B cell (primary cell): ENCODE data around the gene RBM28. TPM values are rescaled to one million over a fixed set of nuclear protein-coding genes. Genes with fewer than 3 reads are reported as not detected.

Experiments
- ATAC-seq: fragments of 200-7000 bp; cut with Tn5 transposase; one replicate; pipeline ENCODE4 v1.10.0; 2021; ENCODE audit warnings: low read depth, mild to moderate bottlenecking, moderate number of reproducible peaks, moderate library complexity
- CTCF ChIA-PET: fragments of 350-600 bp; sonication (Branson Sonifier 250); formaldehyde crosslinking; loops from one replicate; lab custom pipeline; 2021; ENCODE audit warnings: antibody characterized with exemption, inconsistent platforms; lab: Charles Lee
- POLR2A ChIA-PET: fragments of 350-600 bp; sonication (Branson Sonifier 250); formaldehyde crosslinking; loops from one replicate; lab custom pipeline; 2021; ENCODE audit warnings: antibody characterized with exemption; lab: Charles Lee
- DNase-seq: peaks from one replicate; pipeline ENCODE4 v3.0.0; 2013
- H2AFZ ChIP-seq: 2 replicates; pipeline ENCODE4 v1.6.1; 2012; ENCODE audit warnings: mild to moderate bottlenecking, low read depth, low read length; ENCODE audit not compliant: insufficient read depth, poor library complexity, severe bottlenecking
- H3K27ac ChIP-seq, 2 donors: 1 replicate in 1 of 2; 2 replicates in 1 of 2; pipeline ENCODE4 v1.5.1; 2012 to 2013; ENCODE audit warnings: low read length in 2 of 2, mild to moderate bottlenecking in 2 of 2, moderate library complexity in 1 of 2
- H3K27me3 ChIP-seq, 4 experiments: fragments of 200-600 bp in 1 of 4; sonication (generic) in 1 of 4; replicated peaks in 1 of 4; 1 replicate in 2 of 4; 2 replicates in 2 of 4; pipeline versions ENCODE4 v1.6.1 to v1.7.0; 2013 to 2016; ENCODE audit warnings: low read length in 3 of 4, mild to moderate bottlenecking in 2 of 4, mixed read lengths in 1 of 4, moderate library complexity in 1 of 4; ENCODE audit not compliant: insufficient read depth in 4 of 4, control insufficient read depth in 3 of 4; ENCODE audit errors: control extremely low read depth in 1 of 4
- H3K36me3 ChIP-seq, 2 experiments: replicated peaks in 1 of 2; 1 replicate in 1 of 2; 2 replicates in 1 of 2; pipeline versions ENCODE4 v1.6.1 to v1.7.1; 2013; ENCODE audit warnings: low read length in 1 of 2; ENCODE audit not compliant: insufficient read depth in 2 of 2, control insufficient read depth in 1 of 2; ENCODE audit errors: control extremely low read depth in 1 of 2, extremely low read depth in 1 of 2
- H3K4me1 ChIP-seq, 2 donors: fragments of 200-600 bp in 1 of 2; sonication (generic) in 1 of 2; 1 replicate in 1 of 2; 2 replicates in 1 of 2; pipeline versions ENCODE4 v1.5.1 to v1.6.1; 2013 to 2017; ENCODE audit warnings: low read length in 2 of 2; ENCODE audit not compliant: control insufficient read depth in 2 of 2, insufficient read depth in 2 of 2
- H3K4me2 ChIP-seq: replicated peaks from 2 replicates; pipeline ENCODE3; 2012; ENCODE audit warnings: mild to moderate bottlenecking, low read depth, low read length; ENCODE audit not compliant: poor library complexity, severe bottlenecking
- H3K4me3 ChIP-seq, 5 experiments: fragments of 200-600 bp in 1 of 5; sonication (generic) in 1 of 5; 1 replicate in 3 of 5; 2 replicates in 2 of 5; pipeline versions ENCODE4 v1.5.1 to v1.7.0; 2011 to 2016; ENCODE audit warnings: low read length in 4 of 5, mild to moderate bottlenecking in 4 of 5, low read depth in 2 of 5, control low read depth in 1 of 5, moderate library complexity in 1 of 5; ENCODE audit not compliant: insufficient read depth in 1 of 5; ENCODE audit errors: control extremely low read depth in 1 of 5, extremely low read depth in 1 of 5
- H3K79me2 ChIP-seq: fragments of 200-600 bp; sonication (generic); one replicate; pipeline ENCODE4 v1.6.0; 2016; ENCODE audit warnings: low read length; ENCODE audit not compliant: control insufficient read depth, insufficient read depth
- H3K9ac ChIP-seq: fragments of 200-600 bp; sonication (generic); 2 replicates; pipeline ENCODE4 v1.6.1; 2017; ENCODE audit warnings: mild to moderate bottlenecking, low read length, moderate library complexity
- H3K9me3 ChIP-seq, 3 donors: one replicate each; pipeline versions ENCODE4 v1.6.1 to v1.7.1; 2013; ENCODE audit warnings: low read length in 2 of 3; ENCODE audit not compliant: control insufficient read depth in 2 of 3, insufficient read depth in 1 of 3; ENCODE audit errors: control extremely low read depth in 1 of 3
- H4K20me1 ChIP-seq: 2 replicates; pipeline ENCODE4 v1.6.0; 2012; ENCODE audit warnings: mild to moderate bottlenecking, low read length; ENCODE audit not compliant: insufficient read depth, control insufficient read depth, poor library complexity, severe bottlenecking
- H3K27ac Mint-ChIP-seq: one replicate; pipeline ENCODE4 v1.8.0; 2021; ENCODE audit warnings: mixed read lengths
- H3K27me3 Mint-ChIP-seq: one replicate; pipeline ENCODE4 v1.8.0; 2021; ENCODE audit warnings: mixed read lengths
- H3K4me1 Mint-ChIP-seq: one replicate; pipeline ENCODE4 v1.8.0; 2021; ENCODE audit warnings: mixed read lengths
- H3K4me3 Mint-ChIP-seq: one replicate; pipeline ENCODE4 v1.8.0; 2021; ENCODE audit warnings: mixed read lengths
- H3K9me3 Mint-ChIP-seq: one replicate; pipeline ENCODE4 v1.8.0; 2022; ENCODE audit warnings: mixed read lengths; ENCODE audit not compliant: insufficient read depth
- EZH2 ChIP-seq: IDR thresholded peaks from 2 replicates; pipeline ENCODE4 v1.6.1; 2012; ENCODE audit warnings: borderline replicate concordance, low read depth, mild to moderate bottlenecking, moderate library complexity, low read length; ENCODE audit not compliant: insufficient read depth, poor library complexity, severe bottlenecking
- WGBS: methylation state at CpG from one replicate; pipeline ENCODE4 v1.1.5; 2013; ENCODE audit warnings: missing lambda C conversion rate; ENCODE audit not compliant: insufficient coverage; 5-methylcytosine and 5-hydroxymethylcytosine counted together
- intact Hi-C: fragments of 100-400 bp; cut with micrococcal nuclease; formaldehyde crosslinking; loops from one replicate; pipeline ENCODE4 v1.10.0; 2022
- polyA plus RNA-seq: library from polyadenylated mRNA; depleted of rRNA; stranded (reverse); fragments of >200 nt; gene quantifications from 2 replicates; pipeline ENCODE4 v1.2.3, GENCODE V29; 2012
- total RNA-seq, 2 donors: library from RNA; stranded (reverse); fragments of 120-200 nt in 1 of 2; gene quantifications; 1 replicate in 1 of 2; 2 replicates in 1 of 2; pipeline versions ENCODE4 v1.2.3 to v1.2.4, GENCODE V29; 2013 to 2022
- TF ChIP-seq, protein P1 (sequence below): fragments of 200-600 bp; IDR thresholded peaks from one replicate; pipeline ENCODE4 v1.8.0; 2022; ENCODE audit warnings: antibody characterized with exemption, mild to moderate bottlenecking

The RBM28 gene
- total and polyA plus RNA-seq, 2 donors (not counting 1 experiment from before 2014, with no cell fraction given), result 10.7 to 46.2 TPM

DNA sequence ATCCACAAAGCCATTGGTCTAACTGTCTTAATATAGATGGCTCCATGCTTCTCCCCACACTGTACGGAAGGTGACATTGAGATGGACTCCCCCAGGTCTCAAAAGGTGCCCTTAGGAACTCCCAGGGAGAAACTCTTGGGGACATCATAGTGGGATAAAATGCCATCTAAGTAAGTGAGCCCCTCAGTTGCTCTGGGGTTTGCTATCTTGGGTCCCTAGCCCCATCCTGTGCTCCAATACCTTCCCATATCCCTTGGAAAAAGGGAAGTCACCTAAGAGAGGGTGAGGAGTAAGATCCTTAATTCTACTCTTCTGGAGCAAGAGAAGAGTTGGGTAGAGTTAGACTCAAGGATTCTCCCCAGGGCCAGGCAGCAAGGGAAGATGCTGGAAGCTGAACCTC is 9.9 kb upstream of the RBM28 start:
- DNase-seq (no peak), ATAC-seq (no peak)
- H2AFZ ChIP-seq, result no peak overlapping the region
- no CpG with 5 or more reads among the region's 1 CpG for WGBS
- peaks cover 0 to 39% (median 15%) of the 10 kb centered on the region in 4 experiments for H3K27me3 ChIP-seq
- peaks cover 0 to 2% of the 10 kb centered on the region in 2 donors for H3K4me1 ChIP-seq
- H3K4me3 ChIP-seq, result no peak overlapping the region
- H3K9me3 ChIP-seq, result peaks cover 0 to 5% (median 0%) of the 10 kb centered on the region in 3 donors
- no peak overlapping the region for H3K27ac ChIP-seq
- POLR2A ChIA-PET, result no interaction called here
- TF ChIP-seq EZH2, result no peak
- TF ChIP-seq, protein P1, sequence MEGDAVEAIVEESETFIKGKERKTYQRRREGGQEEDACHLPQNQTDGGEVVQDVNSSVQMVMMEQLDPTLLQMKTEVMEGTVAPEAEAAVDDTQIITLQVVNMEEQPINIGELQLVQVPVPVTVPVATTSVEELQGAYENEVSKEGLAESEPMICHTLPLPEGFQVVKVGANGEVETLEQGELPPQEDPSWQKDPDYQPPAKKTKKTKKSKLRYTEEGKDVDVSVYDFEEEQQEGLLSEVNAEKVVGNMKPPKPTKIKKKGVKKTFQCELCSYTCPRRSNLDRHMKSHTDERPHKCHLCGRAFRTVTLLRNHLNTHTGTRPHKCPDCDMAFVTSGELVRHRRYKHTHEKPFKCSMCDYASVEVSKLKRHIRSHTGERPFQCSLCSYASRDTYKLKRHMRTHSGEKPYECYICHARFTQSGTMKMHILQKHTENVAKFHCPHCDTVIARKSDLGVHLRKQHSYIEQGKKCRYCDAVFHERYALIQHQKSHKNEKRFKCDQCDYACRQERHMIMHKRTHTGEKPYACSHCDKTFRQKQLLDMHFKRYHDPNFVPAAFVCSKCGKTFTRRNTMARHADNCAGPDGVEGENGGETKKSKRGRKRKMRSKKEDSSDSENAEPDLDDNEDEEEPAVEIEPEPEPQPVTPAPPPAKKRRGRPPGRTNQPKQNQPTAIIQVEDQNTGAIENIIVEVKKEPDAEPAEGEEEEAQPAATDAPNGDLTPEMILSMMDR, result no peak
- Mint-ChIP-seq H3K27me3 (peaks cover 48% of the 10 kb centered on the region), H3K27ac (no peak overlapping the region), H3K4me1 (peaks cover 5% of the 10 kb centered on the region), H3K9me3 (no peaks in the 10 kb centered on the region), H3K4me3 (peak overlapping the region; percentile 20)
- H4K20me1 ChIP-seq, result no peaks in the 10 kb centered on the region
- no peak overlapping the region for H3K4me2 ChIP-seq
- no peaks in the 10 kb centered on the region for H3K36me3 ChIP-seq
- no peaks in the 10 kb centered on the region for H3K79me2 ChIP-seq
- no peak overlapping the region for H3K9ac ChIP-seq
- intact Hi-C loops, result no loop called here
- CTCF ChIA-PET, result interaction anchor here (1.0 to 1.4 kb wide), 3 partner anchors 9 to 35 kb away, joined by 3 to 4 read pairs (median 4); partner anchors contain the start of gene RBM28

DNA sequence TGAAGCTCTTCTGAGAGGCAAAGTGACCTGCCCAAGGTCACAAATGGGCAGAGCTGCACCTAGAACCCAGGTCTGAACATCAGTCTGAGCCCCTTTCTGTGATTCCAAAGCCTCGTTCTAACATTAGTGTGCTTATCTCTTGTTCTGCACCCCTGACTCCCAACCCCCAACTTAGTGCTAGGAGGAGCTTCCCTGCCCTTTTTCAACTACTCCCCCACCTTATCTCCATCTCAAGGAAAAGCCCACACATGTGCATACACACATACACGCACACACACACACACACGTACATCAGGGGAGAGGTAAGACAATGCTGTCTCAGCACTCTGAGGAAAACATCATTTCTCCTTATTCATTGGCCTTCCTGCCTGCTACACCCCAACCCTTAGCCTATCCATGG is 9.5 kb upstream of the RBM28 start:
- no peaks in the 10 kb centered on the region for H3K9me3 Mint-ChIP-seq
- Histone ChIP-seq H3K4me1 (peaks cover 0 to 2% of the 10 kb centered on the region in 2 donors), H3K9ac (no peak overlapping the region), H3K9me3 (peaks cover 0 to 5% (median 0%) of the 10 kb centered on the region in 3 donors), H3K36me3 (no peaks in the 10 kb centered on the region), H4K20me1 (no peaks in the 10 kb centered on the region), H2AFZ (no peak overlapping the region), H3K27ac (no peak overlapping the region), H3K27me3 (peaks cover 0 to 42% (median 15%) of the 10 kb centered on the region in 4 experiments), H3K79me2 (no peaks in the 10 kb centered on the region), H3K4me3 (no peak overlapping the region), H3K4me2 (no peak overlapping the region)
- H3K27me3 Mint-ChIP-seq, result peaks cover 46% of the 10 kb centered on the region
- WGBS, result 97% methylated on average over 3 of the region's 3 CpGs
- TF ChIP-seq, protein P1, result no peak
- no peak for TF ChIP-seq EZH2
- H3K4me1 Mint-ChIP-seq, result peaks cover 5% of the 10 kb centered on the region
- CTCF ChIA-PET, result interaction anchor here (1.0 to 1.4 kb wide), 2 partner anchors 8 to 9 kb away, joined by 3 to 4 read pairs; partner anchors contain the start of gene RBM28
- peak overlapping the region; percentile 67 for H3K4me3 Mint-ChIP-seq
- POLR2A ChIA-PET, result no interaction called here
- DNase-seq, result no peak
- H3K27ac Mint-ChIP-seq, result no peak overlapping the region
- ATAC-seq, result no peak
- intact Hi-C loops, result no loop called here
